Activated gamma-delta T cell (primary cell): ENCODE results near the gene MPPED1.

Experiments
- DNase-seq: peaks from one replicate; lab custom pipeline; 2025; lab: John Stamatoyannopoulos, UW

MPPED1 gene

GRCh38 chr22:43411040-43411868, 560 bp upstream of the MPPED1 start:
- no peak for DNase-seq

GRCh38 chr22:43412808-43413795, 1.3 kb downstream of the MPPED1 start:
- DNase-seq = no peak

GRCh38 chr22:43413826-43414225, 2.0 kb downstream of the MPPED1 start:
- no peak for DNase-seq

GRCh38 chr22:43415681-43416080, 3.9 kb downstream of the MPPED1 start:
- DNase-seq = no peak

- no peak for DNase-seq
Measured at GRCh38 chr22:43417555-43417954, 5.7 kb downstream of the MPPED1 start.

- DNase-seq = no peak
Measured at GRCh38 chr22:43418079-43418825, 6.4 kb downstream of the MPPED1 start.

- DNase-seq = no peak
Measured at GRCh38 chr22:43419371-43420080, 7.7 kb downstream of the MPPED1 start.

- no peak for DNase-seq
Measured at GRCh38 chr22:43421046-43421665, 9.3 kb downstream of the MPPED1 start.

- DNase-seq = no peak
Measured at GRCh38 chr22:43421914-43422615, 10.3 kb downstream of the MPPED1 start.

- no peak for DNase-seq
Measured at GRCh38 chr22:43423046-43423445, 11.2 kb downstream of the MPPED1 start.

- DNase-seq = no peak
Measured at GRCh38 chr22:43424201-43424600, 12.4 kb downstream of the MPPED1 start.

- DNase-seq = no peak
Measured at GRCh38 chr22:43424666-43425630, 13.1 kb downstream of the MPPED1 start.

- DNase-seq = no peak
Measured at GRCh38 chr22:43425976-43426785, 14.4 kb downstream of the MPPED1 start.

- DNase-seq = no peak
Measured at GRCh38 chr22:43426816-43427215, 15.0 kb downstream of the MPPED1 start.

- DNase-seq = no peak
Measured at GRCh38 chr22:43427296-43428004, 15.6 kb downstream of the MPPED1 start.

- DNase-seq = no peak
Measured at GRCh38 chr22:43428005-43428485, 16.2 kb downstream of the MPPED1 start.

GRCh38 chr22:43428521-43428920, 16.7 kb downstream of the MPPED1 start:
- no peak for DNase-seq
